Measurements from ENCODE around the gene GRID2.

Gene GRID2

GRCh38 chr4:93302310-93302709 lies 998.5 kb downstream of the GRID2 start:
- TF ChIP-seq, protein P1, sequence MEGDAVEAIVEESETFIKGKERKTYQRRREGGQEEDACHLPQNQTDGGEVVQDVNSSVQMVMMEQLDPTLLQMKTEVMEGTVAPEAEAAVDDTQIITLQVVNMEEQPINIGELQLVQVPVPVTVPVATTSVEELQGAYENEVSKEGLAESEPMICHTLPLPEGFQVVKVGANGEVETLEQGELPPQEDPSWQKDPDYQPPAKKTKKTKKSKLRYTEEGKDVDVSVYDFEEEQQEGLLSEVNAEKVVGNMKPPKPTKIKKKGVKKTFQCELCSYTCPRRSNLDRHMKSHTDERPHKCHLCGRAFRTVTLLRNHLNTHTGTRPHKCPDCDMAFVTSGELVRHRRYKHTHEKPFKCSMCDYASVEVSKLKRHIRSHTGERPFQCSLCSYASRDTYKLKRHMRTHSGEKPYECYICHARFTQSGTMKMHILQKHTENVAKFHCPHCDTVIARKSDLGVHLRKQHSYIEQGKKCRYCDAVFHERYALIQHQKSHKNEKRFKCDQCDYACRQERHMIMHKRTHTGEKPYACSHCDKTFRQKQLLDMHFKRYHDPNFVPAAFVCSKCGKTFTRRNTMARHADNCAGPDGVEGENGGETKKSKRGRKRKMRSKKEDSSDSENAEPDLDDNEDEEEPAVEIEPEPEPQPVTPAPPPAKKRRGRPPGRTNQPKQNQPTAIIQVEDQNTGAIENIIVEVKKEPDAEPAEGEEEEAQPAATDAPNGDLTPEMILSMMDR (IDR thresholded peaks at IDR 0.05; ENCODE audit: control insufficient read depth, extremely low read depth, insufficient read depth): no peak
- no peak overlapping the region for H3K4me3 ChIP-seq (ENCODE audit: low read depth, low read length)
- no peak for DNase-seq (ENCODE audit: low read depth)

GRCh38 chr4:93303440-93303839 lies 999.7 kb downstream of the GRID2 start:
- no peak for DNase-seq (ENCODE audit: low read depth)
- TF ChIP-seq, protein P1 (IDR thresholded peaks at IDR 0.05; ENCODE audit: control insufficient read depth, extremely low read depth, insufficient read depth): no peak
- H3K4me3 ChIP-seq (ENCODE audit: low read depth, low read length): no peak overlapping the region

- TF ChIP-seq, protein P1 (IDR thresholded peaks at IDR 0.05; ENCODE audit: control insufficient read depth, extremely low read depth, insufficient read depth): no peak
- H3K4me3 ChIP-seq (ENCODE audit: low read depth, low read length): no peak overlapping the region
- no peak for DNase-seq (ENCODE audit: low read depth)
Measured at GRCh38 chr4:93312299-93312698, 1008.5 kb downstream of the GRID2 start.

GRCh38 chr4:93313197-93313596 lies 1009.4 kb downstream of the GRID2 start:
- DNase-seq (ENCODE audit: low read depth): no peak
- TF ChIP-seq, protein P1 (IDR thresholded peaks at IDR 0.05; ENCODE audit: control insufficient read depth, extremely low read depth, insufficient read depth): no peak

DNA sequence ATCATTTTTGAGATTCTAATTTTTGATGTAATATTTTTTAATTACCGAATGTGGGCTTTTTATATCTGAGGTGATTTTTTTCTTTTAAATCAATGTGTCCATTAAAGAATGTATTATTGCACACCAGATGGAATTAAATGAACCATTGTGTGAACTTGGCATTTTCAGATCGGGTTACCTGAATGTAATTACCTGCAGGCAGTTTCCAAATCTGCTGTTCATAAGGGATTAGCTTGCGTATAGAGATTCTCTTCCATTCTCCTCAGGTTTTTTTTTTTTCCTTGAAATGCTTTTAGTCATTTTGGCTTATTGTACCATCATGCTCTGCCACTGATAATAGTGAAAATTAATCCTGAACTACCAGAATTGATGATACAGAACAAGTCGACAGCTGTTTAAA lies 1013.3 kb downstream of the GRID2 start:
- H3K4me3 ChIP-seq (ENCODE audit: low read depth, low read length): no peak overlapping the region
- DNase-seq (ENCODE audit: low read depth): no peak
- TF ChIP-seq, protein P1 (IDR thresholded peaks at IDR 0.05; ENCODE audit: control insufficient read depth, extremely low read depth, insufficient read depth): no peak

More at GRCh38 chr4:93313197-93313596, 1009.4 kb downstream of the GRID2 start:
- H3K4me3 ChIP-seq (ENCODE audit: low read depth, low read length): no peak overlapping the region

DNA sequence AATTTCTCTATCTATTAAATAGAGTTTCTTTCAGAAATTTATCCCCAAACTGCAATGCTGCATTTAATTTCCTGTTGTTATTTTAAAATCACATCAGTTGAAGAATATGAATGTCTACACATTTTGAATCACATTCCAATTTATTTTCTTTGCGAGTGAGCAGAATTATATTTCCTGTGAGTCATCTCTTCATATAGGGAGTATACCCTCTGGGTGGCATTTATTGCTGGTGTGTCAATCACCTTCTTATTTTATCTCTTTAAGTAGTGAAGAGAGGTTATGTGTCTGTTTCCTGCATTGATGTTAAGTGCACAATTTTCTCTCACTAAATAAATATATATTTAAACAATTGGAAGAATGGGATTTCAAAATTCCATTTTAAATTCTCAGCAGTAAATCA lies 1013.8 kb downstream of the GRID2 start:
- TF ChIP-seq, protein P1 (IDR thresholded peaks at IDR 0.05; ENCODE audit: control insufficient read depth, extremely low read depth, insufficient read depth): no peak
- no peak overlapping the region for H3K4me3 ChIP-seq (ENCODE audit: low read depth, low read length)
- no peak for DNase-seq (ENCODE audit: low read depth)

GRCh38 chr4:93319041-93319440 lies 1015.3 kb downstream of the GRID2 start:
- TF ChIP-seq, protein P1 (IDR thresholded peaks at IDR 0.05; ENCODE audit: control insufficient read depth, extremely low read depth, insufficient read depth): no peak
- no peak overlapping the region for H3K4me3 ChIP-seq (ENCODE audit: low read depth, low read length)
- no peak for DNase-seq (ENCODE audit: low read depth)

Data from LNCaP clone FGC (cell line).